Right cardiac atrium (tissue), 5 donors: ENCODE results near the gene HMCN1. TPM values are rescaled to one million over a fixed set of nuclear protein-coding genes. Genes with fewer than 3 reads are reported as not detected.
A peak's percentile ranks its signal among the peaks of the same experiment; 100 is the strongest.

ENCODE experiments used
- ATAC-seq, 2 donors: fragments of 200-7000 bp; cut with Tn5 transposase; one replicate each; pipeline versions ENCODE4 v1.8.0 to v1.9.1; 2020; ENCODE audit warnings: moderate library complexity in 2 of 2, mild to moderate bottlenecking in 1 of 2
- DNase-seq, 3 donors: peaks; one replicate each; pipeline ENCODE4 v3.0.0-alpha.2; 2020
- H3K27ac ChIP-seq: one replicate; pipeline ENCODE4 v1.5.1; 2013; ENCODE audit warnings: mild to moderate bottlenecking, low read length, control low read depth, moderate library complexity
- H3K27me3 ChIP-seq: one replicate; pipeline ENCODE4 v1.6.1; 2013; ENCODE audit not compliant: control insufficient read depth, insufficient read depth
- H3K4me1 ChIP-seq: one replicate; pipeline ENCODE4 v1.6.1; 2013; ENCODE audit warnings: low read length; ENCODE audit not compliant: control insufficient read depth, insufficient read depth
- H3K4me3 ChIP-seq: one replicate; pipeline ENCODE4 v1.5.1; 2013; ENCODE audit warnings: low read length, control low read depth
- H3K9me3 ChIP-seq: one replicate; pipeline ENCODE4 v1.6.1; 2013; ENCODE audit warnings: low read length; ENCODE audit not compliant: control insufficient read depth
- WGBS: extraction: QIAGEN DNeasy Blood & Tissue Kit; methylation state at CpG from one replicate; pipeline ENCODE4 v1.1.7; 2013; 5-methylcytosine and 5-hydroxymethylcytosine counted together
- intact Hi-C, 4 donors: fragments of 100-400 bp; cut with DNase I; formaldehyde crosslinking; loops; one replicate each; pipeline versions ENCODE4 v1.11.0 to v1.14.0; 2022 to 2023
- polyA plus RNA-seq: library from polyadenylated mRNA; stranded (reverse); fragments of 200-250 nt; gene quantifications from one replicate; pipeline ENCODE4 v1.2.3, GENCODE V29; 2013
- total RNA-seq, 4 donors: library from RNA; stranded (reverse); fragmentation: NEBNext Ultra II Directional; extraction: Animal tissue kit (Norgen Biotek cat#: 25700); gene quantifications; one replicate each; pipeline ENCODE4 v1.2.1, GENCODE V29; 2021
- donor health status: healthy with polysubstance abuse.
- donor health status: DM: no; HTN: yes; CAD: no.
- donor health status: DM: no; HTN: no; CAD: no.
- donor health status: DM: no; HTN: yes; CAD: no; lungs with severe emphysema.
- donor health status: DM: yes; HTN: yes; CAD: no.

Gene HMCN1
- total and polyA plus RNA-seq, 5 donors, result 4.0 to 17.1 (median 14.8) TPM

- intact Hi-C loops, result no loop called here
- H3K27ac ChIP-seq, result no peak overlapping the region
- no peaks in the 10 kb centered on the region for H3K9me3 ChIP-seq
- DNase-seq (no peak), ATAC-seq (no peak)
- 93% methylated on average over 4 of the region's 4 CpGs for WGBS
- H3K4me3 ChIP-seq, result no peak overlapping the region
- H3K27me3 ChIP-seq, result no peaks in the 10 kb centered on the region
- H3K4me1 ChIP-seq, result no peaks in the 10 kb centered on the region
Observed at GRCh38 chr1:186125035-186125434, 390.8 kb downstream of the HMCN1 start.

- Histone ChIP-seq H3K9me3 (no peaks in the 10 kb centered on the region), H3K4me3 (no peak overlapping the region), H3K27ac (no peak overlapping the region), H3K27me3 (no peaks in the 10 kb centered on the region), H3K4me1 (no peaks in the 10 kb centered on the region)
- ATAC-seq (no peak), DNase-seq (no peak)
- 96% methylated on average over 3 of the region's 3 CpGs for WGBS
- intact Hi-C loops, result no loop called here
Observed at GRCh38 chr1:186125511-186125910, 391.3 kb downstream of the HMCN1 start.

GRCh38 chr1:186129758-186130157 is 395.6 kb downstream of the HMCN1 start:
- intact Hi-C loops, result no loop called here
- DNase-seq (no peak), ATAC-seq (no peak)
- H3K27ac ChIP-seq, result no peak overlapping the region
- H3K9me3 ChIP-seq, result no peaks in the 10 kb centered on the region
- H3K27me3 ChIP-seq, result no peaks in the 10 kb centered on the region
- H3K4me3 ChIP-seq, result no peak overlapping the region
- 93% methylated on average over 4 of the region's 4 CpGs for WGBS
- H3K4me1 ChIP-seq, result no peaks in the 10 kb centered on the region

- H3K9me3 ChIP-seq, result no peaks in the 10 kb centered on the region
- ATAC-seq (no peak), DNase-seq (no peak)
- intact Hi-C loops, result no loop called here
- no peak overlapping the region for H3K4me3 ChIP-seq
- H3K4me1 ChIP-seq, result no peaks in the 10 kb centered on the region
- no peak overlapping the region for H3K27ac ChIP-seq
- WGBS, result 68% methylated on average over 4 of the region's 4 CpGs
- H3K27me3 ChIP-seq, result no peaks in the 10 kb centered on the region
Observed at GRCh38 chr1:186139115-186139514, 404.9 kb downstream of the HMCN1 start.

- Histone ChIP-seq H3K4me3 (no peak overlapping the region), H3K27me3 (no peaks in the 10 kb centered on the region), H3K9me3 (no peaks in the 10 kb centered on the region), H3K27ac (no peak overlapping the region), H3K4me1 (peaks cover 1% of the 10 kb centered on the region)
- 54% methylated on average over 3 of the region's 3 CpGs for WGBS
- ATAC-seq (no peak), DNase-seq (no peak)
- intact Hi-C loops, result no loop called here
Observed at GRCh38 chr1:186139701-186140100, 405.5 kb downstream of the HMCN1 start.

GRCh38 chr1:186142159-186142558 is 408.0 kb downstream of the HMCN1 start:
- intact Hi-C loops, result no loop called here
- H3K27ac ChIP-seq, result no peak overlapping the region
- DNase-seq, result no peak
- no peak overlapping the region for H3K4me3 ChIP-seq
- peaks cover 1% of the 10 kb centered on the region for H3K4me1 ChIP-seq
- no peaks in the 10 kb centered on the region for H3K9me3 ChIP-seq
- WGBS, result 95% methylated on average over 1 of the region's 1 CpG
- ATAC-seq, result no peak
- H3K27me3 ChIP-seq, result no peaks in the 10 kb centered on the region

- Histone ChIP-seq H3K4me1 (peaks cover 1% of the 10 kb centered on the region), H3K27ac (no peak overlapping the region), H3K4me3 (no peak overlapping the region), H3K27me3 (no peaks in the 10 kb centered on the region), H3K9me3 (no peaks in the 10 kb centered on the region)
- ATAC-seq (no peak), DNase-seq (no peak)
- intact Hi-C loops, result no loop called here
Observed at GRCh38 chr1:186142916-186143315, 408.7 kb downstream of the HMCN1 start.

- peaks cover 1% of the 10 kb centered on the region for H3K4me1 ChIP-seq
- ATAC-seq (no peak), DNase-seq (no peak)
- H3K27ac ChIP-seq, result no peak overlapping the region
- no peak overlapping the region for H3K4me3 ChIP-seq
- H3K27me3 ChIP-seq, result no peaks in the 10 kb centered on the region
- no peaks in the 10 kb centered on the region for H3K9me3 ChIP-seq
- intact Hi-C loops, result no loop called here
Observed at GRCh38 chr1:186143481-186143880, 409.3 kb downstream of the HMCN1 start.

GRCh38 chr1:186144505-186144904 is 410.3 kb downstream of the HMCN1 start:
- intact Hi-C loops, result no loop called here
- H3K4me1 ChIP-seq, result peaks cover 1% of the 10 kb centered on the region
- DNase-seq (no peak), ATAC-seq (peak in 1 of 2 donors; percentile 26)
- H3K27ac ChIP-seq, result no peak overlapping the region
- no peaks in the 10 kb centered on the region for H3K9me3 ChIP-seq
- no peak overlapping the region for H3K4me3 ChIP-seq
- H3K27me3 ChIP-seq, result no peaks in the 10 kb centered on the region
- 83% methylated on average over 5 of the region's 5 CpGs for WGBS

GRCh38 chr1:186146974-186147373 is 412.8 kb downstream of the HMCN1 start:
- Histone ChIP-seq H3K27ac (no peak overlapping the region), H3K4me1 (peaks cover 1% of the 10 kb centered on the region), H3K9me3 (no peaks in the 10 kb centered on the region), H3K27me3 (no peaks in the 10 kb centered on the region), H3K4me3 (no peak overlapping the region)
- DNase-seq, result no peak
- intact Hi-C loops, result no loop called here
- 94% methylated on average over 2 of the region's 2 CpGs for WGBS
- ATAC-seq, result no peak

GRCh38 chr1:186149591-186149990 is 415.4 kb downstream of the HMCN1 start:
- no peak overlapping the region for H3K27ac ChIP-seq
- DNase-seq (no peak), ATAC-seq (no peak)
- no peaks in the 10 kb centered on the region for H3K27me3 ChIP-seq
- no peak overlapping the region for H3K4me3 ChIP-seq
- WGBS, result 82% methylated on average over 2 of the region's 2 CpGs
- H3K4me1 ChIP-seq, result no peaks in the 10 kb centered on the region
- no peaks in the 10 kb centered on the region for H3K9me3 ChIP-seq
- intact Hi-C loops, result no loop called here

GRCh38 chr1:186152227-186152619 is 418.0 kb downstream of the HMCN1 start:
- Histone ChIP-seq H3K4me1 (no peaks in the 10 kb centered on the region), H3K4me3 (no peak overlapping the region), H3K27ac (no peak overlapping the region), H3K9me3 (no peaks in the 10 kb centered on the region), H3K27me3 (no peaks in the 10 kb centered on the region)
- DNase-seq (no peak), ATAC-seq (no peak)
- 79% methylated on average over 3 of the region's 3 CpGs for WGBS
- intact Hi-C loops, result loop anchor here in 1 of 4 donors (10.0 kb wide), 1 partner anchor 63 kb away; no protein-coding TSS in a partner anchor
